Activated CD4-positive, alpha-beta T cell treated with anti-CD3 and anti-CD28 coated beads, Interleukin-2, amount 10 ng/mL, durations not matched to agents 24 days and 14 days (primary cell): ENCODE measurements around the gene GALNT13. TPM values are rescaled to one million over a fixed set of nuclear protein-coding genes. Genes with fewer than 3 reads are reported as not detected.

Source experiments
- DNase-seq: peaks from one replicate; pipeline ENCODE4 v3.0.0; 2022
- H3K27ac Mint-ChIP-seq: one replicate; pipeline ENCODE4 v1.8.0; 2022; ENCODE audit warnings: mild to moderate bottlenecking, mixed read lengths
- H3K27me3 Mint-ChIP-seq: one replicate; pipeline ENCODE4 v1.8.0; 2022; ENCODE audit warnings: mixed read lengths
- H3K36me3 Mint-ChIP-seq: one replicate; pipeline ENCODE4 v1.8.0; 2022; ENCODE audit warnings: low read depth, mild to moderate bottlenecking, mixed read lengths
- H3K4me1 Mint-ChIP-seq: one replicate; pipeline ENCODE4 v1.8.0; 2021; ENCODE audit warnings: mixed read lengths
- H3K4me3 Mint-ChIP-seq: one replicate; pipeline ENCODE4 v1.8.0; 2022; ENCODE audit warnings: mild to moderate bottlenecking, moderate library complexity, mixed read lengths
- H3K9me3 Mint-ChIP-seq: one replicate; pipeline ENCODE4 v1.8.0; 2021; ENCODE audit warnings: mixed read lengths
- intact Hi-C: fragments of 100-400 bp; cut with micrococcal nuclease; formaldehyde crosslinking; loops from one replicate; pipeline ENCODE4 v1.15.1; 2023
- total RNA-seq: library from RNA; stranded (reverse); gene quantifications from 2 replicates; pipeline ENCODE4 v1.2.3, GENCODE V29; 2022

Gene GALNT13
- total RNA-seq, 1 donor from 2014 or later, result not detected

DNA sequence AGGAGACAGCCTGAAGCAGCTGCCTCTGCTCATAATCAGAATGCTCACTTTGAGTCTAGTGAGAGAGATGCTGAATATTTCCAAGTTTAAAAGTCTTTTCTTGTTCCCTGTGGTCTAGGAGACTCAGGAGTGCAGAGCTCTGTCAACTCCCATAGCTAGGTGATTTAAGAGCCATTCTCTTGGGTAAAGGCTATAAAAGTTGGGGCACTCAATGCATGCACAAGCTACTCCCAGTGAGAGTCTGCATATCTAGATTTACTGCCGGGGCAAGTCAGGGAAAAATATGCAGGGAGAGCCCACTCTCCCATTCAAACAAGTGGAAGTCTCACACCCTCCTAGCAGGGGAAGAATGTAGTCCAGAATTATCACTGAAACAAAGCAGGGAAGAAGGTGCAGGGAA, 418.1 kb downstream of the GALNT13 start:
- H3K4me3 Mint-ChIP-seq, result no peak overlapping the region
- no peaks in the 10 kb centered on the region for H3K36me3 Mint-ChIP-seq
- no peak overlapping the region for H3K27ac Mint-ChIP-seq
- H3K9me3 Mint-ChIP-seq, result peaks cover 6% of the 10 kb centered on the region
- no peaks in the 10 kb centered on the region for H3K4me1 Mint-ChIP-seq
- no peaks in the 10 kb centered on the region for H3K27me3 Mint-ChIP-seq
- intact Hi-C loops, result no loop called here
- no peak for DNase-seq

- Mint-ChIP-seq H3K9me3 (peaks cover 6% of the 10 kb centered on the region), H3K27ac (no peak overlapping the region), H3K4me3 (no peak overlapping the region), H3K36me3 (no peaks in the 10 kb centered on the region), H3K4me1 (no peaks in the 10 kb centered on the region), H3K27me3 (no peaks in the 10 kb centered on the region)
- intact Hi-C loops, result no loop called here
- no peak for DNase-seq
These were observed 419.8 kb downstream of the GALNT13 start for GRCh38 chr2:154291511-154291910.

- no peaks in the 10 kb centered on the region for H3K27me3 Mint-ChIP-seq
- H3K9me3 Mint-ChIP-seq, result peaks cover 6% of the 10 kb centered on the region
- intact Hi-C loops, result no loop called here
- H3K4me1 Mint-ChIP-seq, result no peaks in the 10 kb centered on the region
- no peak overlapping the region for H3K4me3 Mint-ChIP-seq
- no peak for DNase-seq
- no peak overlapping the region for H3K27ac Mint-ChIP-seq
- H3K36me3 Mint-ChIP-seq, result no peaks in the 10 kb centered on the region
These were observed 420.2 kb downstream of the GALNT13 start for GRCh38 chr2:154291927-154292326.

DNA sequence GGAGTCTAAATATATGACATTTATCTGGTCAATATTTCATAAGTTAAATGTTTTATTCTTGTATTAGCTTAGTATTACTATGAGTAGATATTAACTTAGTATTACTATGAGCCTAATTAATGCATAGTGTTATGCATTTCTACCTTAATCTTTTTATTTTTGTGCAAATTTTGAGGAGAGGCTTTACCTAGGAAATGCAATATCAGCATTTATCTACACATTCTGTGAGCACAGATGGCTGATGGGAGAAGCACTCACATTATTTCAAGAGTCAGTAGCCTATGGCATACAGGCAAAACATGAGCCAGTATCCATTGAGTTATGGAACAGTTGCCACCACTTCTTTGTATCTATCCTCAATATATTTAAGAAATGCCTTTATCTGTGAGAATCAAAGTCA, 422.1 kb downstream of the GALNT13 start:
- Mint-ChIP-seq H3K27ac (no peak overlapping the region), H3K9me3 (no peaks in the 10 kb centered on the region), H3K4me3 (no peak overlapping the region), H3K36me3 (no peaks in the 10 kb centered on the region), H3K27me3 (no peaks in the 10 kb centered on the region), H3K4me1 (no peaks in the 10 kb centered on the region)
- intact Hi-C loops, result no loop called here
- no peak for DNase-seq

- DNase-seq, result no peak
- Mint-ChIP-seq H3K36me3 (no peaks in the 10 kb centered on the region), H3K27ac (no peak overlapping the region), H3K9me3 (no peaks in the 10 kb centered on the region), H3K4me1 (no peaks in the 10 kb centered on the region), H3K4me3 (no peak overlapping the region), H3K27me3 (no peaks in the 10 kb centered on the region)
- intact Hi-C loops, result no loop called here
These were observed 434.7 kb downstream of the GALNT13 start for GRCh38 chr2:154306266-154306970.

DNA sequence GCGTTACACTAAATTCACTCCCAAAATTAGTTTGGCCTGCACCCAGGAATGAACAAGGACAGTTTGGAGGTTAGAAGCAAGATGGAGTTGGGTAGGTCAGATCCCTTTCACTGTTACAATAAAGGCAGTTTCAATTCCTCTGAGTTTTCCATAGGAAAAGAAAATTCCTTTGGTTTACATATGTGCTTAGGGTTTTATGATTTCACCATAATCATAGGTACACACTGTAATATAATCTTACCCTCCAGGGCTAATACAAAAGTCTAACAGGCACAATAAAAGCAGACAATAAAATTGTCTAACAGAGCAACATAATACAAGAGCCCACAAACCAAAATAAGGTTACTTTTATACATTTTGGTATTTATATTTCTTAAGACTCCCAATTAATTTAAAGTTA, 435.3 kb downstream of the GALNT13 start:
- no peak for DNase-seq
- intact Hi-C loops, result no loop called here
- no peaks in the 10 kb centered on the region for H3K27me3 Mint-ChIP-seq
- H3K4me3 Mint-ChIP-seq, result no peak overlapping the region
- no peaks in the 10 kb centered on the region for H3K9me3 Mint-ChIP-seq
- no peaks in the 10 kb centered on the region for H3K36me3 Mint-ChIP-seq
- no peak overlapping the region for H3K27ac Mint-ChIP-seq
- no peaks in the 10 kb centered on the region for H3K4me1 Mint-ChIP-seq

DNA sequence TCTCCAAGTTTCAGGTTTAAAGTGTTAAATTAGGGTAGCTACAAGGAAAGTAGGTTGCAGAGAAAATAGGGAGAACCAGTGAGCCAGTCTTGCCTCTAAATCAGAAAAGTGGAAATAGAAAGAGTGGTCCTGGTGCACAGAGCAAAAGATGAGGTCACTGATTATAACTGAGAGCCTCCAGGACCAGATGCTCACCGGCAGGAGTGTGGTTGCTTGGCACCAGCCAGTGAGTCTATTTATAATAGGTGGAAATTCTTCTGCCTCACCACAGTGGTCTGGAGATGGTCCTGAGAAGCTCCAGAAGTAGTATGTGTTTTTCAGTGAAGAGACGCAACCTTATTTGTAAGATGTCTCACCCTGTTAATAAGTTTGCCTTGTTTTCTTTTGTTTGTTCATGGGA, 452.9 kb downstream of the GALNT13 start:
- intact Hi-C loops, result no loop called here
- no peak for DNase-seq
- Mint-ChIP-seq H3K27ac (no peak overlapping the region), H3K4me1 (no peaks in the 10 kb centered on the region), H3K9me3 (no peaks in the 10 kb centered on the region), H3K4me3 (no peak overlapping the region), H3K36me3 (no peaks in the 10 kb centered on the region), H3K27me3 (no peaks in the 10 kb centered on the region)

DNA sequence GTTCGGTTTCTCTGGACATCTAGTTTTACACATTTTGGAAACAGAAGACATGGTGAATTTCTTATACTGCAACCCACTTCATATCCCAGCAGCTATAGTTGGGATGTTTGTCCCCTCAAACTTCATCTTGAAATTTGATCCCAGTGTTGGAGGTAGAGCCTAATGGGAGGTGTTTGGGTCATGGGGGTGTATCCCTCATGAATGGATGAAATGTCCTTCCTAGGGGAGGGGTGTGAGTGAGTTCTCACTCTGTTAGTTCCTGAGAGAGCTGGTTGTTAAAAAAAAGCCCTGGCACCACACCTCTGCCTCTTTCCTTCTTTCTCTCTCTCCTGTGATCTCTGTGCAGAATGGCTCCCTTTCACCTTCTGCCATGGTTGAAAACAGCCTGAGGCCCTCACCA, 457.8 kb downstream of the GALNT13 start:
- DNase-seq, result no peak
- Mint-ChIP-seq H3K27ac (no peak overlapping the region), H3K36me3 (no peaks in the 10 kb centered on the region), H3K9me3 (no peaks in the 10 kb centered on the region), H3K4me3 (no peak overlapping the region), H3K27me3 (no peaks in the 10 kb centered on the region), H3K4me1 (no peaks in the 10 kb centered on the region)
- intact Hi-C loops, result no loop called here

DNA sequence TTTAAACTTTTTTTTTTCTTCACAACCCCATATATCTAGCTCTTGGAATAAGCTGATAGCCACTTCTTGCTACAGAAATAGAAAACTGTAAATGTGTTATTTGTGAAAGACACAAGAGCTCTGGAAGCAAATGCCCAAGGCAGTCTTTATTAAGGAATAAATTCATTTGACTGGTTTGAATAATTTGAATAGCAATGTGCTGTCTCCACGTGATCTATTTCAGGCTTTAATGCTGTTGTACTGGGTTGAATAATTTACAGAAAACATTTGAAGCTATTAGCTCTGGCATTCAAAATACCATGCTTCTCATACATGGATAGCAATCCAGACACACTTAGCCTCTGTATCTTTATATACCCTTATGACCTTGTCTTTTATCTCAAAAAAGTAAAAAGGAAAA, 460.1 kb downstream of the GALNT13 start:
- H3K36me3 Mint-ChIP-seq, result no peaks in the 10 kb centered on the region
- H3K4me3 Mint-ChIP-seq, result no peak overlapping the region
- H3K27me3 Mint-ChIP-seq, result no peaks in the 10 kb centered on the region
- no peak overlapping the region for H3K27ac Mint-ChIP-seq
- intact Hi-C loops, result no loop called here
- no peak for DNase-seq
- no peaks in the 10 kb centered on the region for H3K4me1 Mint-ChIP-seq
- H3K9me3 Mint-ChIP-seq, result no peaks in the 10 kb centered on the region

DNA sequence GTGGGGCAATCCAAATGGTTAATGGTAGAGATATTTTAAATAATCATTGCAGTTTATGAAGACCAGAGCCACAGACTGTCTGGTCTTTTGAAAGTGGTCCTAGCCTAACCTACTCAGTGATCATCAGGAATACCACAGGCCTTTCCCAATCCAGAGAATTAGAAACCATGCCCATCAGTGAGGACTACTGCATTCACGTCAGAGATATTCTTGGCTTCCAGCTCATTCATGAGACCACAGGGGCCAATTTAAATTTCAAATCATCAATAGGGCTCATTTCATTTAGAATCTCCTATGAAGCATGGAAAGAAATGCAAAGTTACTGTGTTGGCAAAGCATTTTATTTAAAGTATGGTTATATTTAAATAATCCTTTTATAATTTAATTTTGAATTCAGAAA, 464.5 kb downstream of the GALNT13 start:
- Mint-ChIP-seq H3K36me3 (no peaks in the 10 kb centered on the region), H3K4me1 (no peaks in the 10 kb centered on the region), H3K4me3 (no peak overlapping the region), H3K27me3 (no peaks in the 10 kb centered on the region), H3K27ac (no peak overlapping the region), H3K9me3 (no peaks in the 10 kb centered on the region)
- intact Hi-C loops, result no loop called here
- DNase-seq, result no peak

GRCh38 chr2:154338352-154338967, 466.7 kb downstream of the GALNT13 start:
- H3K27ac Mint-ChIP-seq, result no peak overlapping the region
- H3K4me3 Mint-ChIP-seq, result no peak overlapping the region
- no peaks in the 10 kb centered on the region for H3K9me3 Mint-ChIP-seq
- H3K4me1 Mint-ChIP-seq, result no peaks in the 10 kb centered on the region
- DNase-seq, result no peak
- intact Hi-C loops, result no loop called here
- H3K36me3 Mint-ChIP-seq, result no peaks in the 10 kb centered on the region
- H3K27me3 Mint-ChIP-seq, result no peaks in the 10 kb centered on the region

- no peaks in the 10 kb centered on the region for H3K36me3 Mint-ChIP-seq
These were observed 471.6 kb downstream of the GALNT13 start for GRCh38 chr2:154343282-154343681.

DNA sequence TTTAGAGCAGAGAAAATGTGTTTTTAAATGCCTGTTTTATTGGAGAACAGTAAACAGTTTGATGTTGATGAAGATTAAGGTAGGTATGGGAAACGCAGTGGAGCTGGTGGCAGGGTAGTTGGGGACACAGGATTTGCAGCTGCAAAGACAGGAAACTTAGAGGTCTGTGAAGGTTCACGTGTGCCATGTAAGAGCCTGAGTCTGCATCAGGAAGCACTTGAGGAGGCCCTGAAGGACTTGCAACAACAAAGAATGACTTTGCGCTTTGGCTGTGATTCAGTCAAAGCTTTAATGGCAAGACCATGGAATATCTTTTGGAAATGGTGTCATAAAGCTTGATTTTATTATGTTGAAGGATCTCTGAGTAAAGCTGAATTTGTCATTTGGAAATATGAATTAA, 479.2 kb downstream of the GALNT13 start:
- Mint-ChIP-seq H3K27ac (no peak overlapping the region), H3K9me3 (no peaks in the 10 kb centered on the region), H3K27me3 (no peaks in the 10 kb centered on the region), H3K4me3 (no peak overlapping the region), H3K4me1 (no peaks in the 10 kb centered on the region), H3K36me3 (no peaks in the 10 kb centered on the region)
- no peak for DNase-seq
- intact Hi-C loops, result no loop called here

More at GRCh38 chr2:154343282-154343681, 471.6 kb downstream of the GALNT13 start:
- Mint-ChIP-seq H3K9me3 (no peaks in the 10 kb centered on the region), H3K4me1 (no peaks in the 10 kb centered on the region), H3K4me3 (no peak overlapping the region), H3K27ac (no peak overlapping the region), H3K27me3 (no peaks in the 10 kb centered on the region)
- no peak for DNase-seq
- intact Hi-C loops, result no loop called here

DNA sequence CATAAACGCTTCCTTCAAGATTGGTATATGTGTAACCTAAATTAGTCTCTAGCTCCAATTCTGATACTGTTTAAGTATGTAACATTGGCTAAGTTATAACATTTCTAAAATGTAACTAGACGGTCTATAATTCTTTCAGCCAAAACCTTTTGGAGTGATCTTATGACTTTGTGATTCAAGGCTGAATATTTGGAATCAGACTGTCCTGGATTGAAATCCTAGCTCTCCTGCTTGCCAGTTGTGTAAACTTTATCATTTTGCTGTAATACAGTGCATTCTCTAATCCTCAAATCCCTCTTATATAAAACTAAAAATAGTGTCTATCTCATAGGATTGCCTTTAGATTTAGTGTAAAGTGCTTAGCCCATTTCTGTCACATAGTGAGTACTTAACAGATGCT, 489.6 kb downstream of the GALNT13 start:
- no peak overlapping the region for H3K27ac Mint-ChIP-seq
- no peak overlapping the region for H3K4me3 Mint-ChIP-seq
- no peaks in the 10 kb centered on the region for H3K9me3 Mint-ChIP-seq
- H3K27me3 Mint-ChIP-seq, result no peaks in the 10 kb centered on the region
- intact Hi-C loops, result no loop called here
- no peak for DNase-seq
- no peaks in the 10 kb centered on the region for H3K4me1 Mint-ChIP-seq
- H3K36me3 Mint-ChIP-seq, result no peaks in the 10 kb centered on the region

DNA sequence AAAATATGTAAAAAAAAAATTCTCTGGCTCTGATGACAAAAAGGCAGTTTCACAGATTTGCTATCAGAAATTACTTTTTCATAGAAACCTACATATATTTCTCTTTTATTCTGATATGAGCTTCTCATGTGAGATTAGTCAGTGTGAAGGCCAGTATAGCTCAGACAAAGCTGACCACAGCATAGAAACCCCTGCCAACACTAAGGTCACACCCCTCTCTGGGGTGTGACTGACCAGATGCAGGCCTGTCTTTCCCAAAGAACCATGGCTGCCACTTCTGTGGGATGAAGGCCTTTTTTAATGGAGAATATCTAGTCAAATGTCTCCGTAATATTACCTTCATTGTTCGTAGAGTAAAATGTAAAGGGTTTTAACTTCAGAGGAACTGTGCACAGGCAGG, 496.4 kb downstream of the GALNT13 start:
- Mint-ChIP-seq H3K27ac (no peak overlapping the region), H3K4me1 (no peaks in the 10 kb centered on the region), H3K4me3 (no peak overlapping the region), H3K27me3 (no peaks in the 10 kb centered on the region), H3K36me3 (no peaks in the 10 kb centered on the region), H3K9me3 (no peaks in the 10 kb centered on the region)
- intact Hi-C loops, result no loop called here
- no peak for DNase-seq
